Bronchial epithelial cell (primary cell): ENCODE measurements around the gene AGR2. TPM values are rescaled to one million over a fixed set of nuclear protein-coding genes. Genes with fewer than 3 reads are reported as not detected.
A peak's percentile ranks its signal among the peaks of the same experiment; 100 is the strongest.

Experiments
- DNase-seq: peaks from one replicate; pipeline ENCODE4 v3.0.0-alpha.2; 2010; ENCODE audit warnings: low read depth
- FAIRE-seq: peaks from 2 replicates; lab custom pipeline; 2011; peaks lifted over from hg19 to GRCh38; lab: Jason Lieb, UNC
- H3K27me3 ChIP-seq: 2 replicates; pipeline ENCODE4 v1.5.1; 2011; ENCODE audit warnings: low read length; ENCODE audit not compliant: control insufficient read depth, insufficient read depth
- H3K36me3 ChIP-seq: 2 replicates; pipeline ENCODE4 v1.5.1; 2011; ENCODE audit warnings: low read length; ENCODE audit not compliant: control insufficient read depth, insufficient read depth
- H3K4me3 ChIP-seq: 2 replicates; pipeline ENCODE4 v1.5.1; 2011; ENCODE audit warnings: mild to moderate bottlenecking, low read depth, low read length, control low read depth
- CTCF ChIP-seq: IDR thresholded peaks from 2 replicates; pipeline ENCODE4 v1.5.1; 2011; ENCODE audit warnings: mild to moderate bottlenecking, moderate library complexity, low read length, control low read depth, inconsistent platforms; ENCODE audit not compliant: insufficient read depth, severe bottlenecking
- total RNA-seq: library from RNA; depleted of rRNA; stranded (reverse); fragments of >200 nt; gene quantifications from 2 replicates; pipeline ENCODE4 v1.2.1, GENCODE V29; 2014

AGR2 gene
- total RNA-seq, 1 donor from 2014 or later: 163 TPM

GRCh38 chr7:16759840-16760239 is 45.0 kb downstream of the AGR2 start:
- FAIRE-seq (no peak), DNase-seq (no peak)
- no peaks in the 10 kb centered on the region for H3K27me3 ChIP-seq
- no peak overlapping the region for H3K4me3 ChIP-seq
- H3K36me3 ChIP-seq: no peaks in the 10 kb centered on the region
- TF ChIP-seq CTCF: no peak

- Histone ChIP-seq H3K4me3 (no peak overlapping the region), H3K27me3 (no peaks in the 10 kb centered on the region), H3K36me3 (no peaks in the 10 kb centered on the region)
- FAIRE-seq: no peak
- DNase-seq: no peak
- no peak for TF ChIP-seq CTCF
These were observed 45.9 kb downstream of the AGR2 start for GRCh38 chr7:16758631-16759611.

GRCh38 chr7:16758036-16758435 is 46.8 kb downstream of the AGR2 start:
- Histone ChIP-seq H3K4me3 (no peak overlapping the region), H3K27me3 (no peaks in the 10 kb centered on the region), H3K36me3 (no peaks in the 10 kb centered on the region)
- TF ChIP-seq CTCF: no peak
- FAIRE-seq (no peak), DNase-seq (no peak)

GRCh38 chr7:16755397-16755796 is 49.4 kb downstream of the AGR2 start:
- FAIRE-seq: no peak

GRCh38 chr7:16754856-16755317 is 49.9 kb downstream of the AGR2 start:
- DNase-seq (peak; percentile 35), FAIRE-seq (no peak)
- TF ChIP-seq CTCF: no peak
- peak overlapping the region; percentile 89 for H3K4me3 ChIP-seq
- H3K36me3 ChIP-seq: no peaks in the 10 kb centered on the region
- no peaks in the 10 kb centered on the region for H3K27me3 ChIP-seq

More at GRCh38 chr7:16755397-16755796, 49.4 kb downstream of the AGR2 start:
- Histone ChIP-seq H3K36me3 (no peaks in the 10 kb centered on the region), H3K4me3 (no peak overlapping the region), H3K27me3 (no peaks in the 10 kb centered on the region)
- peak; percentile 62 for DNase-seq
- no peak for TF ChIP-seq CTCF
